SKM-1 (cell line): ENCODE results near the gene NTRK3.

Experiments
- DNase-seq: peaks from one replicate; lab custom pipeline; 2025; ENCODE audit not compliant: unreplicated experiment; lab: John Stamatoyannopoulos, UW

Gene NTRK3

GRCh38 chr15:88256279-88257230, at the start of gene NTRK3:
NTRK3 (minus strand) TSS chr15:88256739; CDS start chr15:88256153, 586 bp downstream.
- peak; percentile 18 for DNase-seq

- no peak for DNase-seq
Observed at GRCh38 chr15:88303395-88303794, 46.9 kb upstream of the NTRK3 start.

- no peak for DNase-seq
Observed at GRCh38 chr15:88302373-88302772, 45.8 kb upstream of the NTRK3 start.

GRCh38 chr15:88301311-88301710, 44.8 kb upstream of the NTRK3 start:
- DNase-seq = no peak

- no peak for DNase-seq
Observed at GRCh38 chr15:88300861-88301260, 44.3 kb upstream of the NTRK3 start.

GRCh38 chr15:88300089-88300488, 43.5 kb upstream of the NTRK3 start:
- no peak for DNase-seq

- no peak for DNase-seq
Observed at GRCh38 chr15:88299497-88299896, 43.0 kb upstream of the NTRK3 start.

GRCh38 chr15:88288661-88289060, 32.1 kb upstream of the NTRK3 start:
- DNase-seq = no peak

GRCh38 chr15:88288206-88288605, 31.7 kb upstream of the NTRK3 start:
- DNase-seq = no peak

- DNase-seq = no peak
Observed at GRCh38 chr15:88284318-88284998, 27.9 kb upstream of the NTRK3 start.

GRCh38 chr15:88282614-88283013, 26.1 kb upstream of the NTRK3 start:
- no peak for DNase-seq

GRCh38 chr15:88276821-88277410, 20.4 kb upstream of the NTRK3 start:
- no peak for DNase-seq

GRCh38 chr15:88275804-88276203, 19.3 kb upstream of the NTRK3 start:
- no peak for DNase-seq

GRCh38 chr15:88274553-88275460, 18.3 kb upstream of the NTRK3 start:
- no peak for DNase-seq

GRCh38 chr15:88272421-88272820, 15.9 kb upstream of the NTRK3 start:
- no peak for DNase-seq

- no peak for DNase-seq
Observed at GRCh38 chr15:88269356-88270062, 13.0 kb upstream of the NTRK3 start.

GRCh38 chr15:88267720-88268119, 11.2 kb upstream of the NTRK3 start:
- DNase-seq = no peak

GRCh38 chr15:88266170-88266569, 9.6 kb upstream of the NTRK3 start:
- DNase-seq = no peak

GRCh38 chr15:88264622-88265021, 8.1 kb upstream of the NTRK3 start:
- DNase-seq = no peak

GRCh38 chr15:88262064-88262463, 5.5 kb upstream of the NTRK3 start:
- DNase-seq = no peak
